ENCODE measurements around the gene SLC23A3. TPM values are rescaled to one million over a fixed set of nuclear protein-coding genes. Genes with fewer than 3 reads are reported as not detected.

SLC23A3 gene
- total and polyA plus RNA-seq, 10 of the 15 experiments (the other 5 are each of a cell fraction or from before 2014, with no cell fraction given), result 0.07 to 1.0 (median 0.40) TPM; not detected in 1

GRCh38 chr2:219213026-219213415 lies 43.2 kb upstream of the SLC23A3 start:
- H3K4me3 ChIP-seq, result no peak overlapping the region
- no peaks in the 10 kb centered on the region for H3K27me3 ChIP-seq (replicated peaks in 1 of 2; ENCODE audit: control insufficient read depth in 2 of 2, insufficient read depth in 2 of 2, low read length in 1 of 2)
- no peaks in the 10 kb centered on the region for H3K9me3 ChIP-seq (replicated peaks; ENCODE audit: control insufficient read depth, insufficient read depth, low read length)
- no peak for FAIRE-seq
- no peaks in the 10 kb centered on the region for H4K20me1 ChIP-seq (ENCODE audit: control insufficient read depth, insufficient read depth)
- ATAC-seq, result no peak
- ChIA-PET RAD21 (ENCODE audit: unreplicated experiment) (no interaction called here), SMC1A (ENCODE audit: uncharacterized antibody, unreplicated experiment) (interaction anchor here (1.7 kb wide), 1 partner anchor 42 kb away, joined by 4 read pairs; no protein-coding TSS in a partner anchor), POLR2A (no interaction called here), CTCF (interaction anchor here (1.4 to 3.0 kb wide), 3 partner anchors 39 to 82 kb away, joined by 4 to 20 read pairs (median 11); partner anchors contain the start of gene SLC23A3)
- TF ChIP-seq, protein P1, sequence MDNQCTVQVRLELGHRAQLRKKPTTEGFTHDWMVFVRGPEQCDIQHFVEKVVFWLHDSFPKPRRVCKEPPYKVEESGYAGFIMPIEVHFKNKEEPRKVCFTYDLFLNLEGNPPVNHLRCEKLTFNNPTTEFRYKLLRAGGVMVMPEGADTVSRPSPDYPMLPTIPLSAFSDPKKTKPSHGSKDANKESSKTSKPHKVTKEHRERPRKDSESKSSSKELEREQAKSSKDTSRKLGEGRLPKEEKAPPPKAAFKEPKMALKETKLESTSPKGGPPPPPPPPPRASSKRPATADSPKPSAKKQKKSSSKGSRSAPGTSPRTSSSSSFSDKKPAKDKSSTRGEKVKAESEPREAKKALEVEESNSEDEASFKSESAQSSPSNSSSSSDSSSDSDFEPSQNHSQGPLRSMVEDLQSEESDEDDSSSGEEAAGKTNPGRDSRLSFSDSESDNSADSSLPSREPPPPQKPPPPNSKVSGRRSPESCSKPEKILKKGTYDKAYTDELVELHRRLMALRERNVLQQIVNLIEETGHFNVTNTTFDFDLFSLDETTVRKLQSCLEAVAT (IDR thresholded peaks at IDR 0.05), result no peak
- TF ChIP-seq IKZF2 (IDR thresholded peaks at IDR 0.05) (no peak), RBBP5 (conservative IDR thresholded peaks at IDR 0.05) (no peak), NR2C1 (IDR thresholded peaks at IDR 0.05) (no peak), MEF2A (IDR thresholded peaks at IDR 0.05; ENCODE audit: insufficient read depth, low read depth, low read length) (no peak), TARDBP (IDR thresholded peaks at IDR 0.05; ENCODE audit: borderline replicate concordance) (no peak), YY1 (IDR thresholded peaks at IDR 0.05; ENCODE audit: low read depth, low read length) (no peak), FOS (IDR thresholded peaks at IDR 0.05; ENCODE audit: borderline replicate concordance, extremely low read depth, insufficient read length) (no peak), MTA3 (IDR thresholded peaks at IDR 0.05; ENCODE audit: borderline replicate concordance, low read length) (no peak), ATF7 (IDR thresholded peaks at IDR 0.05; ENCODE audit: low read depth) (no peak), YBX1 (IDR thresholded peaks at IDR 0.05) (no peak), ZNF274 (IDR thresholded peaks at IDR 0.05; ENCODE audit: insufficient read depth, insufficient read length) (no peak), REST (IDR thresholded peaks at IDR 0.05; ENCODE audit: low read depth, low read length) (no peak), SREBF1 (IDR thresholded peaks at IDR 0.05; ENCODE audit: low read length) (no peak), BCL11A (IDR thresholded peaks at IDR 0.05; ENCODE audit: low read depth, low read length) (no peak), BRCA1 (IDR thresholded peaks at IDR 0.05; ENCODE audit: low read depth, low read length) (no peak), NFYB (IDR thresholded peaks at IDR 0.05; ENCODE audit: insufficient read depth, low read depth, low read length) (no peak)
- 83% methylated on average over 8 of the region's 8 CpGs for WGBS (ENCODE audit: insufficient coverage, insufficient replicate concordance, low lambda C conversion rate, missing lambda C conversion rate)
- peaks cover 8% of the 10 kb centered on the region for H3K4me1 ChIP-seq (ENCODE audit: control insufficient read depth, insufficient read depth, low read length)
- BruUV-seq (replicated peaks), result no TSS peak
- H2AFZ ChIP-seq (ENCODE audit: control insufficient read depth, low read depth, low read length), result no peak overlapping the region
- in situ Hi-C loops (cut with MboI), result no loop called here
- no peak overlapping the region for H3K4me2 ChIP-seq (ENCODE audit: control insufficient read depth, insufficient read depth)
- intact Hi-C loops (cut with micrococcal nuclease; ENCODE audit: unreplicated experiment), result no loop called here
- peaks cover 6% of the 10 kb centered on the region for H3K79me2 ChIP-seq (ENCODE audit: control insufficient read depth, insufficient read depth, low read length)
- no peak overlapping the region for H3K27ac ChIP-seq (ENCODE audit: control insufficient read depth, insufficient read depth)
- no peak overlapping the region for H3K9ac ChIP-seq (ENCODE audit: control insufficient read depth, insufficient read depth, low read length)
- DNase-seq (ENCODE audit: low read depth, low spot score), result no peak
- H3K36me3 ChIP-seq (ENCODE audit: control insufficient read depth in 2 of 2, insufficient read depth in 2 of 2, low read length in 1 of 2), result peaks cover 0 to 15% of the 10 kb centered on the region in 2 experiments; a peak in 3 of 4 replicates
